Endothelial cell of umbilical vein (primary cell): ENCODE measurements around the gene POLR2B. TPM values are rescaled to one million over a fixed set of nuclear protein-coding genes. Genes with fewer than 3 reads are reported as not detected.

Experiments used
- BruUV-seq: library from RNA; stranded (reverse); fragments of 400-500 nt; replicated peaks from 2 replicates; lab custom pipeline; 2021; lab: Mats Ljungman, UMichigan
- CTCF ChIA-PET: fragments of 300-600, 350-600 bp; sonication (Branson Sonifier 250); formaldehyde crosslinking; loops from one replicate; lab custom pipeline; 2021; ENCODE audit warnings: antibody characterized with exemption, inconsistent platforms; lab: Charles Lee
- POLR2A ChIA-PET: fragments of 300-600, 350-600 bp; sonication (Branson Sonifier 250); formaldehyde crosslinking; loops from one replicate; lab custom pipeline; 2021; ENCODE audit warnings: antibody characterized with exemption, inconsistent platforms; lab: Charles Lee
- DNase-seq: peaks from one replicate; pipeline ENCODE4 v3.0.0-alpha.2; 2011; ENCODE audit warnings: low read depth, low spot score
- FAIRE-seq: peaks from 2 replicates; lab custom pipeline; 2011; peaks lifted over from hg19 to GRCh38; lab: Jason Lieb, UNC
- H2AFZ ChIP-seq: 2 replicates; pipeline ENCODE4 v1.6.0; 2012; ENCODE audit warnings: low read depth, low read length, control low read depth, inconsistent platforms
- H3K27ac ChIP-seq: 2 replicates; pipeline ENCODE4 v1.5.1; 2011; ENCODE audit warnings: low read depth, mild to moderate bottlenecking, control low read depth, low read length, moderate library complexity; ENCODE audit not compliant: insufficient read depth
- H3K27me3 ChIP-seq, 2 experiments: 2 replicates each; pipeline versions ENCODE4 v1.6.0 to v1.6.1; 2011; ENCODE audit warnings: low read length in 2 of 2, mixed read lengths in 1 of 2; ENCODE audit not compliant: control insufficient read depth in 2 of 2, insufficient read depth in 2 of 2
- H3K36me3 ChIP-seq, 2 experiments: 2 replicates in 1 of 2; 3 replicates in 1 of 2; pipeline ENCODE4 v1.5.1; 2011; ENCODE audit warnings: low read length in 2 of 2, mild to moderate bottlenecking in 1 of 2, moderate library complexity in 1 of 2; ENCODE audit not compliant: control insufficient read depth in 2 of 2, insufficient read depth in 2 of 2; ENCODE audit errors: extremely low read depth in 1 of 2
- H3K4me1 ChIP-seq: 3 replicates; pipeline ENCODE4 v1.5.1; 2011; ENCODE audit warnings: mild to moderate bottlenecking, low read length; ENCODE audit not compliant: control insufficient read depth, insufficient read depth; ENCODE audit errors: extremely low read depth
- H3K4me2 ChIP-seq: 2 replicates; pipeline ENCODE4 v1.6.1; 2011; ENCODE audit warnings: low read length, control low read depth, mixed read lengths; ENCODE audit not compliant: insufficient read depth
- H3K4me3 ChIP-seq, 3 experiments: fragments of 200-600 bp in 1 of 3; sonication (generic), shearing (Covaris generic) in 1 of 3; replicated peaks in 1 of 3; 2 replicates each; pipeline ENCODE4 v1.5.1; 2011 to 2016; ENCODE audit warnings: control low read depth in 3 of 3, low read length in 3 of 3, mild to moderate bottlenecking in 2 of 3, inconsistent platforms in 1 of 3, low read depth in 1 of 3, moderate library complexity in 1 of 3; ENCODE audit not compliant: insufficient read depth in 1 of 3
- H3K79me2 ChIP-seq: 2 replicates; pipeline ENCODE4 v1.6.0; 2012; ENCODE audit warnings: low read length, inconsistent platforms; ENCODE audit not compliant: control insufficient read depth, insufficient read depth
- H3K9ac ChIP-seq: replicated peaks from 2 replicates; pipeline ENCODE3; 2011; ENCODE audit warnings: low read length, control low read depth; ENCODE audit not compliant: insufficient read depth; ENCODE audit errors: extremely low read depth
- H3K9me1 ChIP-seq: replicated peaks from 3 replicates; pipeline ENCODE4 v1.6.0; 2011; ENCODE audit warnings: mild to moderate bottlenecking, low read length; ENCODE audit not compliant: control insufficient read depth, insufficient read depth; ENCODE audit errors: extremely low read depth
- H3K9me3 ChIP-seq: replicated peaks from 2 replicates; pipeline ENCODE4 v1.5.1; 2012; ENCODE audit warnings: low read length, inconsistent platforms; ENCODE audit not compliant: control insufficient read depth, insufficient read depth
- H4K20me1 ChIP-seq: replicated peaks from 2 replicates; pipeline ENCODE3; 2011; ENCODE audit warnings: mild to moderate bottlenecking, low read length; ENCODE audit not compliant: control insufficient read depth, insufficient read depth; ENCODE audit errors: extremely low read depth
- CTCF ChIP-seq, 2 donors: IDR thresholded peaks; 1 replicate in 1 of 2; 2 replicates in 1 of 2; pipeline ENCODE4 v1.5.1; 2011; ENCODE audit warnings: low read length in 2 of 2, mild to moderate bottlenecking in 2 of 2, moderate library complexity in 2 of 2, control low read depth in 1 of 2, inconsistent platforms in 1 of 2, low read depth in 1 of 2; ENCODE audit not compliant: insufficient read depth in 1 of 2; ENCODE audit errors: extremely low read depth in 1 of 2
- EZH2 ChIP-seq: IDR thresholded peaks from 2 replicates; pipeline ENCODE4 v1.6.1; 2012; ENCODE audit warnings: borderline replicate concordance, low read depth, mild to moderate bottlenecking, moderate library complexity, low read length, inconsistent platforms; ENCODE audit not compliant: severe bottlenecking
- FOS ChIP-seq: IDR thresholded peaks from 2 replicates; pipeline ENCODE4 v1.6.1; 2011; ENCODE audit warnings: mild to moderate bottlenecking, low read length, moderate library complexity, borderline replicate concordance; ENCODE audit not compliant: insufficient read depth
- GATA2 ChIP-seq: IDR thresholded peaks from 2 replicates; pipeline ENCODE4 v1.7.0; 2011; ENCODE audit warnings: low read depth, mild to moderate bottlenecking, moderate library complexity, mixed read lengths, low read length; ENCODE audit not compliant: insufficient read length, insufficient read depth
- JUN ChIP-seq: IDR thresholded peaks from 2 replicates; pipeline ENCODE4 v1.6.1; 2011; ENCODE audit warnings: borderline replicate concordance, low read depth; ENCODE audit not compliant: insufficient read length, insufficient read depth
- MAX ChIP-seq: IDR thresholded peaks from 2 replicates; pipeline ENCODE4 v1.6.1; 2011; ENCODE audit not compliant: insufficient read depth, insufficient read length
- MYC ChIP-seq: IDR thresholded peaks from one replicate; pipeline ENCODE4 v1.6.1; 2011; ENCODE audit warnings: mild to moderate bottlenecking, low read depth, low read length
- POLR2AphosphoS5 ChIP-seq: IDR thresholded peaks from 2 replicates; pipeline ENCODE4 v1.6.1; 2012; ENCODE audit warnings: low read depth, mild to moderate bottlenecking, control low read depth, low read length, moderate library complexity; ENCODE audit not compliant: insufficient read depth
- dilution Hi-C: fragments of 300-500 bp; cut with MboI; formaldehyde crosslinking; loops from one replicate; pipeline ENCODE4 v1.15.0; 2019; ENCODE audit warnings: low sequenced_read_pairs; ENCODE audit not compliant: extremely low pct_ligation_motif_present
- intact Hi-C: fragments of 100-400 bp; cut with micrococcal nuclease; formaldehyde crosslinking; loops from one replicate; pipeline ENCODE4 v1.10.0; 2022
- polyA plus RNA-seq, 4 experiments: library from polyadenylated mRNA; depleted of rRNA in 3 of 4; stranded (reverse) in 3 of 4; unstranded in 1 of 4; fragments of >200 nt; gene quantifications; 2 replicates each; pipeline versions ENCODE4 v1.2.1 to v1.2.3, GENCODE V29; 2011 to 2012; ENCODE audit warnings: missing spikeins in 1 of 4
- total RNA-seq: library from RNA; stranded (reverse); gene quantifications from 2 replicates; pipeline ENCODE4 v1.2.3, GENCODE V29; 2021

The POLR2B gene
- total and polyA plus RNA-seq, 2 donors (not counting 3 experiments of a cell fraction or from before 2014, with no cell fraction given): 75.5 to 148 TPM

GRCh38 chr4:57020467-57021101 is 41.9 kb downstream of the POLR2B start:
- CTCF ChIA-PET: interaction anchor here (0.6 kb wide), 1 partner anchor 95 kb away, joined by 4 read pairs; no protein-coding TSS in a partner anchor
- peak overlapping the region; percentile 83 for H3K4me2 ChIP-seq
- dilution Hi-C loops: no loop called here

More at GRCh38 chr4:57020467-57021101, 41.9 kb downstream of the POLR2B start:
- Histone ChIP-seq H3K4me3 (peak overlapping the region in 1 of 3 experiments; percentile 5), H3K9me1 (peaks cover 3% of the 10 kb centered on the region), H3K36me3 (peaks cover 15 to 54% of the 10 kb centered on the region in 2 experiments), H2AFZ (no peak overlapping the region), H4K20me1 (no peaks in the 10 kb centered on the region), H3K4me1 (peaks cover 42% of the 10 kb centered on the region), H3K9ac (peak overlapping the region; percentile 60), H3K79me2 (peaks cover 13% of the 10 kb centered on the region), H3K9me3 (no peaks in the 10 kb centered on the region), H3K27ac (peak overlapping the region; percentile 91), H3K27me3 (no peaks in the 10 kb centered on the region)
- POLR2A ChIA-PET: interaction anchor here (0.5 kb wide), 1 partner anchor 50 kb away, joined by 5 read pairs; no protein-coding TSS in a partner anchor
- TSS peak; percentile 76 for BruUV-seq
- intact Hi-C loops: loop anchor here (1.0 kb wide), 1 partner anchor 38 kb away; no protein-coding TSS in a partner anchor
- peak; percentile 89 for FAIRE-seq
- peak; percentile 93 for DNase-seq
- TF ChIP-seq FOS (peak; percentile 96), JUN (peak; percentile 97), GATA2 (peak; percentile 92), EZH2 (no peak), POLR2AphosphoS5 (peak; percentile 83), MYC (no peak), CTCF (IDR thresholded peaks at IDR 0.05; ENCODE audit: extremely low read depth in 1 of 2, insufficient read depth in 1 of 2, low read depth in 1 of 2, low read length in 2 of 2) (no peak), MAX (no peak)
